Measurements from ENCODE around the gene CD9. TPM values are rescaled to one million over a fixed set of nuclear protein-coding genes. Genes with fewer than 3 reads are reported as not detected.

The CD9 gene
- total and polyA plus RNA-seq, 12 donors = 14.9 to 461 (median 276) TPM

DNA sequence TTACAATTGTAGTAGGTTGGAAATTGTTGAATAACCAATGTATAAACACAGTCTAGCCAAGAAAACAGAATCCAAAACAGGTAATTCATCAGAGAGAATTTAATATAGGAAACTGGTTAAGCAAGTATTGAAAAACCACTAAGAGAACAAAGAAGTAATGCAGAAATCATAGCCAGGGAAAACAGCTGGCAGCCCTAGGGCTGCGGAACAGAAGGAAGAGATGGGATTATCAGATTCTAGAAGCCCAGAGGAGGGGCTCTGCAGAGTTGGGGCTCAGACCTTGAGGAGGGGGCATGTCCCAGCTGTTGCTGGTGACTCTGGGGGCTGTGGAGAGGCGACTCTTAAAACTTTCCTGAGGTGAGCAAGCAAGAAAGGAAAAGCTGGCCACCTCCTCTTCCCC is 49.4 kb downstream of the CD9 start:
- 74 to 94% (median 88%) methylated on average over 2 of the region's 2 CpGs for WGBS, 4 donors
- TF ChIP-seq POLR2A (IDR thresholded peaks at IDR 0.05) = no peak
- TF ChIP-seq, protein P1, sequence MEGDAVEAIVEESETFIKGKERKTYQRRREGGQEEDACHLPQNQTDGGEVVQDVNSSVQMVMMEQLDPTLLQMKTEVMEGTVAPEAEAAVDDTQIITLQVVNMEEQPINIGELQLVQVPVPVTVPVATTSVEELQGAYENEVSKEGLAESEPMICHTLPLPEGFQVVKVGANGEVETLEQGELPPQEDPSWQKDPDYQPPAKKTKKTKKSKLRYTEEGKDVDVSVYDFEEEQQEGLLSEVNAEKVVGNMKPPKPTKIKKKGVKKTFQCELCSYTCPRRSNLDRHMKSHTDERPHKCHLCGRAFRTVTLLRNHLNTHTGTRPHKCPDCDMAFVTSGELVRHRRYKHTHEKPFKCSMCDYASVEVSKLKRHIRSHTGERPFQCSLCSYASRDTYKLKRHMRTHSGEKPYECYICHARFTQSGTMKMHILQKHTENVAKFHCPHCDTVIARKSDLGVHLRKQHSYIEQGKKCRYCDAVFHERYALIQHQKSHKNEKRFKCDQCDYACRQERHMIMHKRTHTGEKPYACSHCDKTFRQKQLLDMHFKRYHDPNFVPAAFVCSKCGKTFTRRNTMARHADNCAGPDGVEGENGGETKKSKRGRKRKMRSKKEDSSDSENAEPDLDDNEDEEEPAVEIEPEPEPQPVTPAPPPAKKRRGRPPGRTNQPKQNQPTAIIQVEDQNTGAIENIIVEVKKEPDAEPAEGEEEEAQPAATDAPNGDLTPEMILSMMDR (IDR thresholded peaks at IDR 0.05) = no peak
- intact Hi-C loops (cut with DNase I) = no loop called here
- no peaks in the 10 kb centered on the region for H3K27me3 ChIP-seq
- no peaks in the 10 kb centered on the region for H3K36me3 ChIP-seq (replicated peaks in 1 of 2)
- H3K9me3 ChIP-seq (replicated peaks in 1 of 3) = no peaks in the 10 kb centered on the region
- no peak overlapping the region for H3K27ac ChIP-seq
- no peaks in the 10 kb centered on the region for H3K4me1 ChIP-seq (replicated peaks in 1 of 2)
- H3K4me3 ChIP-seq = no peak overlapping the region
- no peak for DNase-seq

DNA sequence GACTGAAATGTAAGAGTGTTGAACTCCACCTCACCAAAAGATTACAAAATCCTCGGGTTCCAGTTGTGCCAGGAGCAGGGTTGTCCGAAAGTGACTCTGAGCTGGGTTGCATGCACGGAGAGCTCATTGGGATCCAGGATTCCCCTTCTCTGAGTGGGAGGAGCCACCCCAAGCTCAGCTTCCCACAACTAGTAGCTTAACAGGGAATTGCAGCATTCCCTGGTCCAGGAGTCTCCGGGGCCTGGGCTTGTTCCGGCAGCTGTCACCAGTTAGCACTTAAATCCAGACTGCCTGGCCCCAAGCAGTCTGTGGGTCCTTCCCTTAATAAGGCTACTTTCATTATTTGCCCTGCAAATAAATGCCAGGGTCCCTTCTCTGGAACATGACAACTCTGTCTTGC is 50.1 kb downstream of the CD9 start:
- H3K4me1 ChIP-seq (replicated peaks in 1 of 2) = no peaks in the 10 kb centered on the region
- no peaks in the 10 kb centered on the region for H3K27me3 ChIP-seq
- H3K9me3 ChIP-seq (replicated peaks in 1 of 3) = no peaks in the 10 kb centered on the region
- TF ChIP-seq, protein P1 (IDR thresholded peaks at IDR 0.05) = no peak
- no peak for TF ChIP-seq POLR2A (IDR thresholded peaks at IDR 0.05)
- 83 to 90% (median 87%) methylated on average over 5 of the region's 5 CpGs for WGBS, 4 donors
- intact Hi-C loops (cut with DNase I) = no loop called here
- no peak overlapping the region for H3K27ac ChIP-seq
- no peaks in the 10 kb centered on the region for H3K36me3 ChIP-seq (replicated peaks in 1 of 2)
- H3K4me3 ChIP-seq = no peak overlapping the region
- no peak for DNase-seq

DNA sequence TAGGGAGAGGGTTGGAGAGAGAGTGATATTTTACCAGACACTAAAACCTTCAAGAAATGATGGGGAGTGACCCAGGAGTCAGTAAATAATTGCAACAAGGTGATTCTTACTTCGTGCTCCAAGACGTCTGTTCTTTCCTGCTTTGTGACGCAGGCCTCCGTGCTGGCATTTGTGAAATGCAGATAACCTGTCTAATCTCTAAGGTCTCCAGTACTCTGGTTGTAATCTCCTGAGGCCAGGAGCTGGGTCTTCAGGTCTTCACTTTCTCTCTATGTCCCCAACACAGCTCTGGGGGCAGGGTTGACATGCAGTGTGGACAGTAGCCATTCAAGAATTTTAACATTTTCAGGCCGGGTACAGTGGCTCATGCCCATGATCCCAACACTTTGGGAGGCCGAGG is 53.1 kb downstream of the CD9 start:
- H3K4me3 ChIP-seq = no peak overlapping the region
- intact Hi-C loops (cut with DNase I) = no loop called here
- H3K4me1 ChIP-seq (replicated peaks in 1 of 2) = no peaks in the 10 kb centered on the region
- H3K9me3 ChIP-seq (replicated peaks in 1 of 3) = no peaks in the 10 kb centered on the region
- no peak for DNase-seq
- no peaks in the 10 kb centered on the region for H3K36me3 ChIP-seq (replicated peaks in 1 of 2)
- no peak overlapping the region for H3K27ac ChIP-seq
- no peak for TF ChIP-seq POLR2A (IDR thresholded peaks at IDR 0.05)
- TF ChIP-seq, protein P1 (IDR thresholded peaks at IDR 0.05) = no peak
- WGBS, 4 donors = 88 to 95% (median 91%) methylated on average over 6 of the region's 6 CpGs
- no peaks in the 10 kb centered on the region for H3K27me3 ChIP-seq

DNA sequence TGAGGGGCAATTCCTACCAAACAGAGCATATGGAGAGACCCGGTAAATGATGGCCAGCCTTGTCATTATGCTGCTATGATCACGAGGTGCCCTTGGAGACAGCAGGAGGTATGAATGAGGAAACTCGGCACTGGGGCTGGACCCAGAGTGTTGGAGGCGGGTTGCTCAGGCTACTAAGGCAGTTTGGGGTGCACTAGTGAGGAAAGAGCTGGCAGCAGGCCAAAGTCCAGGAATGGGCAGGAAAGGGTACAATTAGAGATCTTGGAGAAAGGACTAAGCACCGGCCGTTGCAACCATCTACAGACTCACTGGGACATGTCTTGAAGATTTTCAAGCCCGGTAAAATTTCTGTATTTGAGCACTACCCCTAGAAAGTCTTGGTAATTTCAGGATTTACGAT is 54.3 kb downstream of the CD9 start:
- intact Hi-C loops (cut with DNase I) = no loop called here
- Histone ChIP-seq H3K4me3 (no peak overlapping the region), H3K36me3 (replicated peaks in 1 of 2) (no peaks in the 10 kb centered on the region), H3K27me3 (no peaks in the 10 kb centered on the region), H3K9me3 (replicated peaks in 1 of 3) (no peaks in the 10 kb centered on the region), H3K4me1 (replicated peaks in 1 of 2) (no peaks in the 10 kb centered on the region), H3K27ac (no peak overlapping the region)
- WGBS, 4 donors = 85 to 88% (median 87%) methylated on average over 8 of the region's 8 CpGs
- no peak for TF ChIP-seq POLR2A (IDR thresholded peaks at IDR 0.05)
- TF ChIP-seq, protein P1 (IDR thresholded peaks at IDR 0.05) = no peak
- DNase-seq = no peak
